HG02852 (cell line): ENCODE results near the gene TCF7L2.

ENCODE experiments used
- ATAC-seq: cut with Tn5 transposase; IDR thresholded peaks from one replicate; pipeline ENCODE4 v1.9.1; 2021; ENCODE audit warnings: mild to moderate bottlenecking, moderate library complexity; ENCODE audit not compliant: unreplicated experiment

TCF7L2 gene

GRCh38 chr10:113135025-113135424 lies 185.0 kb downstream of the TCF7L2 start:
- no peak for ATAC-seq

GRCh38 chr10:113137941-113138685 lies 188.1 kb downstream of the TCF7L2 start:
- ATAC-seq, result no peak

GRCh38 chr10:113138937-113139585 lies 189.0 kb downstream of the TCF7L2 start:
- no peak for ATAC-seq

DNA sequence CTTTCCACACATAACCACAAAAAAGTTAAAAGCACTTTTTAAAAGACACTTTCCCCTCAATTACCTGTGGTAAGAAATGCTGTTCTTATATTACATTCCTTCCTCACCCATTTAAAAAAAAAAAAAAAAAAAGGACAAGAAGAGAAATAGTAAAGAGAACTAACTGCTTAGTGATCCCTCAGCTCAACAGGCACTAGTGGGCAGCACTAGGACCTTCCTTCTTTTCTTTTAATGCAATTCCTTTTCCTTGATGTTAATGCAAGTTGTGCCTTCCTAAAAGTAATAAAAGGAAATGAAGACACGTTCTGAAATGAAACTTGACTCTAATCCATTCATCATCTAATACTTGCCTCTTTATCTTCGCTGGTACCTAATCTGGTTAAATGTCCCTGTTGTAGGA lies 189.7 kb downstream of the TCF7L2 start:
- no peak for ATAC-seq

- ATAC-seq, result no peak
Measured at GRCh38 chr10:113140143-113141011, 190.3 kb downstream of the TCF7L2 start.

DNA sequence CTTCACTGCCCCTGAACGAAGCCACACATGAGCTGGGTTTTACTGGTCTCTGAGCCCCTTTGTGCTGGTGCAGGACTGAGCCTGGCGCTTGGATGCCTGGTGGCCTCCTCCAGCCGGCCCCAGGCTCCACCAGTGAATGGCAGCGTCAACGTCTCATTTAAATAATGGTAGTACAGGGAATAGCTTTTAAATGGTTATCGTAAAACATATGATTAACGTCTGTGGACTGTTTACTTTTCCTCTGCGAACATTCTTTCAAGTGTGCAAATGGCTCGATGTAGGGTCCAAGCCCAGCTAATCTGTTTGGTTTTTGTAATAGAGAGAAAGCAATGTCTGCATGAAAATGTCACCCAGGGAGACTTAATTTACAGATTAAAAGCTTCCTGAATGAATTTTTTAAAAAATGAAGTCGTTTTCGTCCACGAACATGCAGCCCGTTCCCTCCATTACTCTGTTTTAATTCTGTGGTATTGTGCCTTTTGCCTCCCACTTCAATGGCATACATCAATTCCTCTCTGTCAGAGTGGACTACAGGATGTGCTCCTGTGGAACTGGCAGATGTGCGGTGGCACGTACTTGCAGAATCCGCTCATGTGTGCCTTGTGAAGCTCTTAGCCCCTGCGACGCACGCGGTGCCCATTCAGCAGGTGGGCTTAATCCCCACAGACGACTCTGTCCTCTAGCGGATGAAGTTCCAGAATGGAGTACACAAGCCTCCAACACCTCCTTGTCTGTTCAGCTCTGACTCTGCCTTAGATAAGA lies 192.7 kb downstream of the TCF7L2 start:
- ATAC-seq, result no peak

- ATAC-seq, result no peak
Measured at GRCh38 chr10:113144576-113144975, 194.5 kb downstream of the TCF7L2 start.

DNA sequence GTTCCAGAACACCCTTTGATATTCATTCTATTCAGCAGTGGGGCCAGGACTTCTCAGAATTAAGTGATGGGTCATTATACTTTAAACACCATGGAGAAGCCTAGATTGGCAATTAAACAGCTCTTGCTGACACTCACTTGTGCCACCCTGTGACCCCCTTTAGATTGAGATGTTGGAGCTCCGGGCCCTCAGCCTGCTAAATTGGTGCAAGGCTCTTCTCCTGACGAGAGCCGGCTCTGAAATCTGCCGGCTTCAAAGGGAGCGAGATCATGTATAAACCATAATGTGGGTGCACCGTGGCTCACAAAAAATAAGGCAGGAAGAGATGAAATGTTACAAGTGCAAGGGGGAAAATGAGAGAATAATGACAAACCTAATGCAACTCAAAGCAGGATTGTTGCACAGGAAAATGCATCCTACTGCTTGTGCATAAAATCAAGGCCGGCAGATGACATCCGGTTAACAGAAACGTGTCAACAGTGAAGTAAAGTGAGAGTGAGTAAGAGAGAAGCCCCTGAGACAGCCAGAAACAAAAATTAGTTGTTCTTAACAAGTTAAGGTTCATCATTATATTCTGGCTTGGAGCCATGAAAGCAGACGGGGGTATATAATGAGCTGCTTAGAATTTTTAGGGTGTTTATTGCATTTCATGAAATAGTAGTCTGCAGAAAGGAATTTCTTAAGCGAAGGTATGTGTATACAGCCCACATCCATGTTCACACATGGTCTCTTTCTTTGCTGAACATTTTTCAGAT lies 198.2 kb downstream of the TCF7L2 start:
- ATAC-seq, result no peak

- ATAC-seq, result no peak
Measured at GRCh38 chr10:113148901-113149300, 198.9 kb downstream of the TCF7L2 start.

DNA sequence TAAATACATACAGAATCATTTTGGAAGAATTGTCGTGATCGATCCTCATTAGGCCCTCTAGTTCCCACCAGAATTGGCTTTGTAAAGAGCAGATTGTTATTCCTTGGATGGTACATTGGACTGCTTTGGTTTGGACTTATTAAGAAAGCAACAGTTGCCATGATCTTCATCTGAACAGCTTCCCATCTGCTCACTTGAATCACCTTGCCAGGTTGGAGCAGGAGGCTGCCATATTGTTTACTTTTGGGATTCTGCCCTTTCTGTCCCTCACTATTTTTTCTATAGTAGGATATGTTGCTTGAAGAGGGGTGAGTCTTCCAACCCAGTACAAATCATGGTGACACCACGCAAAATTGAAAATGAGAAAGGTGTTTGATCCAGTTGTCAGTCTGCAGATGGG lies 199.6 kb downstream of the TCF7L2 start:
- no peak for ATAC-seq

GRCh38 chr10:113151190-113151666 lies 201.2 kb downstream of the TCF7L2 start:
- no peak for ATAC-seq

GRCh38 chr10:113153493-113154102 lies 203.6 kb downstream of the TCF7L2 start:
- ATAC-seq, result no peak

GRCh38 chr10:113157441-113157840 lies 207.4 kb downstream of the TCF7L2 start:
- ATAC-seq, result no peak

DNA sequence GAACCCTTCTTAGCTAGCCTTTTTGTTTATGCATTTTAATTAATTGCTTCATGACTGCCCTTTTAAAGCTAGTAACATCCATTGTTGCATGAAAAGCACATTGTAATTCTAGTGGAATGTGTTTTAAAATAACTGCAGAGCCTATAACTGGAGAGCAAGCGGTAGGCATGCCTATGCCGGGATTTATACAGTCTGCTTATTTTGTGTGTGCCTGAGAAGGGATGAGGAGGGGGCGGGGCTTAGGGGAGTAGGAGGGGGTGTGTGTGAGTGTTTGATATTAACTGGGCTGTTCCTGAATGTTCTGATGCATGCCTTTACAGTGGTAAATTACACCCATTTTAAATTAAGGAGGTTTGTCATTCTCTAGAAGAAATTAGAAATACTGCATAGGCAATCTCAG lies 208.1 kb downstream of the TCF7L2 start:
- no peak for ATAC-seq

- ATAC-seq, result no peak
Measured at GRCh38 chr10:113159563-113159962, 209.5 kb downstream of the TCF7L2 start.

DNA sequence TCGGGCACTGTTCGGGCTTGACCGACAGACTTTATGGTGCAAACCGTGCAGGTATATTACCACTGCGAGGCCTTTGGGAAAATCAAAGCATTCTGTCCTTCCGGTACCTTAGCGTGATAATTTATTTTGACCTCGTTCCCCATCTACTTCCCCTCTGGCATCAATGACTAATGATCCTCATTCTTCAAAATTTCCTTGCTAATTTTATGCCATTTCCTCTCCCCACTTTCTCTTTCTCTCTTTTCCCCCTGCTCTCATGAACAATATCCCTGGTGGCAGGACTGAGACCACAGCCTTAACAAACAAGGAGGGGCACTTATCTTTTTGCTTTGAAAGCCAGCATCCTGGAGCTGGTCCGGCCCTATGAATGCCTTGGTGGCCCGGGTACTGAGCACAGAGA lies 210.6 kb downstream of the TCF7L2 start:
- no peak for ATAC-seq

GRCh38 chr10:113161066-113161465 lies 211.0 kb downstream of the TCF7L2 start:
- ATAC-seq, result no peak

DNA sequence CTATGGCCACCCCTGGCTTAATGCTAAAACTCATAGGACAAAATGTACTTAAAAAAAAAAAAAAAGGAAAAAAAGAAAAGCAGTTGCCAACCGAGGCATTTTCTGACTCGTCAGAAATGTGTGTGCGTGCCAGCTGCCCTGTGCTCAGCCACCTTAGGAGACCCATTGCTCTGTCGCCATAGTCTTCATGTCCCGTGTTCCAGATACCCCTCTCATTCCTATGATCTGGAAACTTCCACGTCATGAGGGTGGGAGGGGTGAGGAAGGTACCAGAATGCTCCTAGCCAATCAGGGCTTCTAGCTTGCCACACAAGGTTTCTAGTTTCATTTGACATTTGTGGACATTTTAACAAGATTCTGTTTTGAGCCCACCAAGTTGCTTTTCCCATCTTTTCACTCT lies 212.9 kb downstream of the TCF7L2 start:
- no peak for ATAC-seq

- ATAC-seq, result no peak
Measured at GRCh38 chr10:113165673-113166072, 215.6 kb downstream of the TCF7L2 start.

- ATAC-seq, result no peak
Measured at GRCh38 chr10:113167702-113168101, 217.7 kb downstream of the TCF7L2 start.
